ENCODE data around the gene KDM3B.

The KDM3B gene

GRCh38 chr5:138482638-138483037, 130.2 kb downstream of the KDM3B start:
- peaks cover 20% of the 10 kb centered on the region for H3K27me3 Mint-ChIP-seq
- H3K9me3 Mint-ChIP-seq, result no peaks in the 10 kb centered on the region
- peaks cover 18% of the 10 kb centered on the region for H3K4me1 Mint-ChIP-seq (ENCODE audit: low read depth)
- H3K36me3 Mint-ChIP-seq (ENCODE audit: low read depth), result no peaks in the 10 kb centered on the region
- no peak overlapping the region for H3K4me3 Mint-ChIP-seq
- intact Hi-C loops (cut with micrococcal nuclease), result no loop called here
- H3K27ac Mint-ChIP-seq, result no peak overlapping the region
